Right atrium auricular region (tissue), 2 donors: Measurements from ENCODE around the gene TFG. TPM values are rescaled to one million over a fixed set of nuclear protein-coding genes. Genes with fewer than 3 reads are reported as not detected.
"Not testable (repeated sequence)": the region's sequence is repeated elsewhere in the genome, so short reads cannot be mapped to it uniquely, and the experiment has no call there.

ENCODE experiments used
- DNase-seq: peaks from one replicate; pipeline ENCODE4 v3.0.0-alpha.2; 2019; ENCODE audit warnings: low spot score
- H3K27ac ChIP-seq, 2 donors: fragments of 200-600 bp; sonication (generic); 1 replicate in 1 of 2; 2 replicates in 1 of 2; pipeline ENCODE4 v1.5.1; 2016 to 2019
- H3K27me3 ChIP-seq, 2 donors: fragments of 200-600 bp; sonication (generic); one replicate each; pipeline versions ENCODE4 v1.5.1 to v1.6.0; 2017 to 2019
- H3K36me3 ChIP-seq: fragments of 200-600 bp; sonication (generic); one replicate; pipeline ENCODE4 v1.5.1; 2016
- H3K4me1 ChIP-seq, 2 donors: fragments of 200-600 bp; sonication (generic); one replicate each; pipeline versions ENCODE4 v1.5.1 to v1.6.0; 2017 to 2019
- H3K4me3 ChIP-seq, 2 donors: fragments of 200-600 bp; sonication (generic); 1 replicate in 1 of 2; 2 replicates in 1 of 2; pipeline ENCODE4 v1.5.1; 2017 to 2019; ENCODE audit warnings: mild to moderate bottlenecking in 1 of 2, moderate library complexity in 1 of 2
- H3K9me3 ChIP-seq, 2 donors: fragments of 200-600 bp; sonication (generic); one replicate each; pipeline ENCODE4 v1.5.1; 2019
- CTCF ChIP-seq, 2 donors: fragments of 200-600 bp; sonication (generic); IDR thresholded peaks; one replicate each; pipeline ENCODE4 v1.5.1; 2019; ENCODE audit warnings: antibody characterized with exemption in 2 of 2
- total RNA-seq, 2 donors: library from RNA; depleted of rRNA; stranded (reverse); fragments of >200 nt; gene quantifications; one replicate each; pipeline ENCODE4 v1.1.0, GENCODE V29; 2016

TFG gene
- 100 to 1,000 TPM in 1 of 2 donors, 10 to 100 TPM in 1; 79.1 to 111 TPM for total RNA-seq

GRCh38 chr3:100708989-100709841 is at the start of gene TFG:
TSS of gene TFG (plus strand) at chr3:100709494. CDS start at chr3:100713686, 4,192 bp downstream.
- Histone ChIP-seq H3K4me3 (peak within 1 kb of the TSS; percentile 86 to 89), H3K27ac (peak within 1 kb of the TSS; percentile 95 to 99), H3K36me3 (peaks cover 8% of the 10 kb centered on the region), H3K27me3 (no peaks in the 10 kb centered on the region), H3K9me3 (no peaks in the 10 kb centered on the region), H3K4me1 (peaks cover 0 to 35% of the 10 kb centered on the region in 2 donors)
- TF ChIP-seq CTCF (IDR thresholded peaks at IDR 0.05), result no peak
- DNase-seq, result peak; percentile 99

GRCh38 chr3:100661294-100661693 is 48.0 kb upstream of the TFG start:
- not testable (repeated sequence) for DNase-seq, H3K36me3 ChIP-seq, H3K9me3 ChIP-seq, H3K4me3 ChIP-seq, H3K4me1 ChIP-seq, H3K27ac ChIP-seq, H3K27me3 ChIP-seq

DNA sequence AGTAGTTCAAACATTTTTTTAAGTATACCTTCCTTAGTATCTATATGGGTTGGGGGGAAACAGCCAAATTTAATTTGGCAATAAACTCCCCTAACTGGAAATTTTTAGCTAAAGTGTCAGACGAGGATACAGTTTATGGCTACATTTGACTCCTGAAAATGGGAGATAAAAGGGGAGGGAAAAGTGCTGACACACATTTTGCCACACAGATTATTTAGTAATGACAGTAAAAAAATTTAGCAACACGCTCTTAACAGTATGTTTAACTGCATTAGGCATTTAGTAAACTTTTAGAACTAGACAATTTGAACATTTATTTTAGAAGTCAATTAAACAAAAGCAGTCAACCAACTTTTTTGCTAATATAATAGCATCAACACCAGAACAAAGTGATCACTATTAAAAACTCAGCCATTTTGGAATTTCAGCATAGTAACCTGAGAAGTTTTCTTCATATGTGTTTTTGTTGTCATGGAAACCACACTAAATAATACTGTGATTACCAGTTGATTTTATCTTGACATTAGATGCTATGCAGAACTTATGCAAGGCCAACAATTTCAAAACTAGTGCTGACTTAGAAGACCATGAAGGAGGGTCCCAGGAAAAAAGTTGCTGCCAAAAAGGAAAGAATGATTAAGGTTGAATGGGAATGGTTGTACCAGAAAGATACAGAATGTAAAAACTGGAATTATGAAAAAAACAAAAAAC is 47.0 kb upstream of the TFG start:
- Histone ChIP-seq H3K27me3 (no peaks in the 10 kb centered on the region), H3K4me1 (no peaks in the 10 kb centered on the region), H3K36me3 (no peaks in the 10 kb centered on the region), H3K4me3 (no peak overlapping the region), H3K9me3 (no peaks in the 10 kb centered on the region), H3K27ac (no peak overlapping the region)
- no peak for TF ChIP-seq CTCF (IDR thresholded peaks at IDR 0.05)
- no peak for DNase-seq

DNA sequence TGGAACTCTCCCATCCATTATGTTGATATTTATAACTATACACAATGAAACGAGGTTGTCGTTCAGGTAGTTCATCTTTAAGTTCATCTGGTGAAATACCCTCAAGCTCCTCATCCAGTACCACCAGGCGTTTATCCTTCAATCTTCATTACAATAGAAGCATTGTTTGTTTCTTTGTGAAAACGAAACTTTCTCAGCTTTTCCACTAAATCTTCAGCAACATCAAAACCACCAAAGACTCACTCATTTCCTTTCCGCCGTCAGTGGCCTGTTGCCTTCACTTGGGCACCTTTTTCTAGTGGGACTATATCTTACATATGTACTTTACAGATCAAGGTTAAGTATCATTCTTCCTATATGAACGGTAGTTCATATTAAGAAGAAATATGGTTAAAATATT is 44.1 kb upstream of the TFG start:
- no peak for DNase-seq
- no peaks in the 10 kb centered on the region for H3K36me3 ChIP-seq

GRCh38 chr3:100666699-100667098 is 42.6 kb upstream of the TFG start:
- DNase-seq, H3K27ac ChIP-seq, H3K27me3 ChIP-seq, H3K9me3 ChIP-seq, H3K4me1 ChIP-seq, H3K4me3 ChIP-seq, H3K36me3 ChIP-seq: not testable (repeated sequence)

More for the DNA sequence above, 44.1 kb upstream of the TFG start:
- TF ChIP-seq CTCF (IDR thresholded peaks at IDR 0.05), result no peak
- Histone ChIP-seq H3K27me3 (no peaks in the 10 kb centered on the region), H3K4me1 (no peaks in the 10 kb centered on the region), H3K27ac (no peak overlapping the region), H3K4me3 (no peak overlapping the region), H3K9me3 (no peaks in the 10 kb centered on the region)

DNA sequence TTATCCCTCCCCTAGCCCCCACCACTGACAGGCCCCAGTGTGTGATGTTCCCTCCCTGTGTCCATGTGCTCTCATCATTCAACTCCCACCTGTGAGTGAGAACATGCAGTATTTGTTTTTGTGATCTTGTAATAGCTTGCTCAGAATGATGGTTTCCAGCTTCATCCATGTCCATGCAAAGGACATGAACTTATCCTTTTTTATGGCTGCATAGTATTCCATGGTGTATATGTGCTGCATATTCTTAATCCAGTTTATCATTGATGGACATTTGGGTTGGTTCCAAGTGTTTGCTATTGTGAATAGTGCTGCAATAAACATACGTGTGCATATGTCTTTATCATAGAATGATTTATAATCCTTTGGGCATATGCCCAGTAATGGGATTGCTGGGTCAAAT is 42.0 kb upstream of the TFG start:
- H3K4me1 ChIP-seq, H3K4me3 ChIP-seq, H3K9me3 ChIP-seq, H3K27ac ChIP-seq, H3K36me3 ChIP-seq, H3K27me3 ChIP-seq, DNase-seq: not testable (repeated sequence)

DNA sequence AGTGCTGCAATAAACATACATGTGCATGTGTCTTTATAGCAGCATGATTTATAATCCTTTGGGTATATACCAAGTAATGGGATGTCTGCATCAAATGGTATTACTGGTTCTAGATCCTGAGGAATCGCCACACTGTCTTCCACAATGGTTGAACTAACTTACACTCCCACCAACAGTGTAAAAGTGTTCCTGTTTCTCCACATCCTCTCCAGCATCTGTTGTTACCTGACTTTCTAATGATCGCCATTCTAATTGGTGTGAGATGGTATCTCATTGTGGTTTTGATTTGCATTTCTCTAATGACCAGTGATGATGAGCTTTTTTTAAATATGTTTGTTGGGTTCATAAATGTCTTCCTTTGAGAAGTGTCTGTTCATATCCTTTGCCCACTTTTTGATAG is 38.3 kb upstream of the TFG start:
- H3K9me3 ChIP-seq, H3K36me3 ChIP-seq, H3K27ac ChIP-seq, DNase-seq, H3K27me3 ChIP-seq, H3K4me1 ChIP-seq, H3K4me3 ChIP-seq: not testable (repeated sequence)
